Spleen (tissue), 11 donors: ENCODE measurements around the gene LPCAT2. TPM values are rescaled to one million over a fixed set of nuclear protein-coding genes. Genes with fewer than 3 reads are reported as not detected.

Experiments used
- DNase-seq: peaks from one replicate; pipeline ENCODE4 v3.0.0-alpha.2; 2020
- H3K27ac ChIP-seq, 8 donors: fragments of 200-600 bp; sonication (generic) in 7 of 8; 1 replicate in 4 of 8; 2 replicates in 4 of 8; pipeline versions ENCODE4 v1.5.0 to v1.8.0; 2016 to 2021; ENCODE audit warnings: inconsistent platforms in 4 of 8, mild to moderate bottlenecking in 4 of 8, moderate library complexity in 1 of 8
- H3K27me3 ChIP-seq, 7 donors: fragments of 200-600 bp; sonication (generic) in 6 of 7; replicated peaks in 1 of 7; 1 replicate in 4 of 7; 2 replicates in 3 of 7; pipeline versions ENCODE4 v1.5.0 to v1.8.0; 2016 to 2021; ENCODE audit warnings: inconsistent platforms in 3 of 7, mild to moderate bottlenecking in 1 of 7
- H3K36me3 ChIP-seq, 6 donors: fragments of 200-600 bp; sonication (generic) in 5 of 6; 1 replicate in 4 of 6; 2 replicates in 2 of 6; pipeline versions ENCODE4 v1.5.0 to v1.8.0; 2016 to 2021; ENCODE audit warnings: inconsistent platforms in 2 of 6
- H3K4me1 ChIP-seq, 6 donors: fragments of 200-600 bp; sonication (generic) in 5 of 6; 1 replicate in 3 of 6; 2 replicates in 3 of 6; pipeline versions ENCODE4 v1.5.0 to v1.8.0; 2016 to 2021; ENCODE audit warnings: inconsistent platforms in 3 of 6
- H3K4me3 ChIP-seq, 8 donors: fragments of 200-600 bp; sonication (generic) in 7 of 8; 1 replicate in 4 of 8; 2 replicates in 4 of 8; pipeline versions ENCODE4 v1.5.0 to v1.8.0; 2016 to 2021; ENCODE audit warnings: inconsistent platforms in 4 of 8, mild to moderate bottlenecking in 4 of 8, moderate library complexity in 2 of 8
- H3K9me3 ChIP-seq, 8 donors: fragments of 200-600 bp; sonication (generic) in 7 of 8; 1 replicate in 4 of 8; 2 replicates in 4 of 8; pipeline versions ENCODE4 v1.5.0 to v1.8.0; 2016 to 2021; ENCODE audit warnings: inconsistent platforms in 4 of 8
- CTCF ChIP-seq, 11 experiments: fragments of 200-600 bp in 7 of 11; fragments of 450-650 bp in 4 of 11; sonication (generic) in 4 of 11; IDR thresholded peaks in 8 of 11; conservative IDR thresholded peaks in 3 of 11; 1 replicate in 7 of 11; 2 replicates in 4 of 11; pipeline versions ENCODE4 v1.4.0 to v1.8.0; 2016 to 2021; ENCODE audit warnings: antibody characterized with exemption in 11 of 11, inconsistent platforms in 4 of 11, mild to moderate bottlenecking in 1 of 11
- POLR2A ChIP-seq, 3 donors: fragments of 450-650 bp; IDR thresholded peaks; one replicate each; pipeline ENCODE4 v1.5.1; 2017; ENCODE audit warnings: antibody characterized with exemption in 3 of 3, mild to moderate bottlenecking in 1 of 3
- POLR2AphosphoS5 ChIP-seq, 3 donors: sonication (generic); formaldehyde crosslinking; IDR thresholded peaks; one replicate each; pipeline ENCODE4 v1.5.1; 2017; ENCODE audit warnings: antibody characterized with exemption in 3 of 3
- WGBS, 5 donors: extraction: QIAGEN DNeasy Blood & Tissue Kit in 3 of 5; methylation state at CpG; one replicate each; pipeline versions ENCODE4 v1.1.5 to v1.1.7; 2013 to 2018; 5-methylcytosine and 5-hydroxymethylcytosine counted together
- intact Hi-C: fragments of 100-400 bp; cut with DNase I; formaldehyde crosslinking; loops from one replicate; pipeline ENCODE4 v1.15.0; 2023; ENCODE audit warnings: low total_unique reads
- polyA plus RNA-seq, 3 donors: library from polyadenylated mRNA; stranded (reverse); fragments of 200-250 nt; gene quantifications; one replicate each; pipeline ENCODE4 v1.2.1, GENCODE V29; 2013
- total RNA-seq, 7 donors: library from RNA; depleted of rRNA in 3 of 7; stranded (reverse); fragments of >200 nt in 3 of 7; fragmentation: NEBNext Ultra II Directional in 4 of 7; extraction: Animal tissue kit (Norgen Biotek cat#: 25700) in 4 of 7; gene quantifications; one replicate each; pipeline versions ENCODE4 v1.1.0 to v1.2.1, GENCODE V29; 2016 to 2021
- donor health status: healthy with polysubstance abuse.
- donor health status: DM: no; HTN: no; CAD: no; lungs with moderate emphysema.
- donor health status: DM: no; HTN: no; CAD: no.
- donor health status: Bipolar disorder and iron deficiency.
- donor health status: healthy.
- donor health status: DM: no; HTN: no; CAD: no.
- donor health status: DM: yes; HTN: yes; CAD: no.

The LPCAT2 gene
- total and polyA plus RNA-seq, 10 donors = 3.4 to 44.3 (median 31.1) TPM

GRCh38 chr16:55559933-55560516 lies 51.2 kb downstream of the LPCAT2 start:
- H3K4me1 ChIP-seq = peaks cover 0 to 3% (median 0%) of the 10 kb centered on the region in 6 donors
- no peak overlapping the region for H3K4me3 ChIP-seq
- no peaks in the 10 kb centered on the region for H3K9me3 ChIP-seq
- no peak for DNase-seq
- no peak overlapping the region for H3K27ac ChIP-seq
- H3K36me3 ChIP-seq = peaks cover 0 to 37% (median 0%) of the 10 kb centered on the region in 6 donors
- 64 to 83% (median 69%) methylated on average over 1 of the region's 1 CpG for WGBS, 5 donors
- intact Hi-C loops = no loop called here
- H3K27me3 ChIP-seq = no peaks in the 10 kb centered on the region
- no peak for TF ChIP-seq POLR2A (IDR thresholded peaks at IDR 0.05)
- no peak for TF ChIP-seq POLR2AphosphoS5 (IDR thresholded peaks at IDR 0.05)
- no peak for TF ChIP-seq CTCF (IDR thresholded peaks at IDR 0.05 in 8 of 11, conservative IDR thresholded peaks at IDR 0.05 in 3 of 11)

- 79 to 93% (median 84%) methylated on average over 2 of the region's 2 CpGs for WGBS, 5 donors
- Histone ChIP-seq H3K9me3 (no peaks in the 10 kb centered on the region), H3K4me3 (no peak overlapping the region), H3K4me1 (peaks cover 0 to 4% (median 0%) of the 10 kb centered on the region in 6 donors), H3K27ac (no peak overlapping the region), H3K36me3 (peaks cover 0 to 25% (median 0%) of the 10 kb centered on the region in 6 donors), H3K27me3 (no peaks in the 10 kb centered on the region)
- intact Hi-C loops = no loop called here
- TF ChIP-seq POLR2AphosphoS5 (IDR thresholded peaks at IDR 0.05) = no peak
- no peak for TF ChIP-seq CTCF (IDR thresholded peaks at IDR 0.05 in 8 of 11, conservative IDR thresholded peaks at IDR 0.05 in 3 of 11)
- no peak for TF ChIP-seq POLR2A (IDR thresholded peaks at IDR 0.05)
- no peak for DNase-seq
Observed at GRCh38 chr16:55561319-55561848, 52.5 kb downstream of the LPCAT2 start.

GRCh38 chr16:55562936-55563335 lies 54.1 kb downstream of the LPCAT2 start:
- H3K9me3 ChIP-seq = no peaks in the 10 kb centered on the region
- intact Hi-C loops = no loop called here
- H3K27me3 ChIP-seq = no peaks in the 10 kb centered on the region
- H3K36me3 ChIP-seq = peaks cover 0 to 22% (median 0%) of the 10 kb centered on the region in 6 donors
- H3K27ac ChIP-seq = no peak overlapping the region
- 61 to 94% (median 85%) methylated on average over 1 of the region's 1 CpG for WGBS, 5 donors
- TF ChIP-seq POLR2AphosphoS5 (IDR thresholded peaks at IDR 0.05) (no peak), CTCF (IDR thresholded peaks at IDR 0.05 in 8 of 11, conservative IDR thresholded peaks at IDR 0.05 in 3 of 11) (no peak), POLR2A (IDR thresholded peaks at IDR 0.05) (no peak)
- H3K4me1 ChIP-seq = peaks cover 0 to 19% (median 0%) of the 10 kb centered on the region in 6 donors
- H3K4me3 ChIP-seq = no peak overlapping the region
- no peak for DNase-seq

DNA sequence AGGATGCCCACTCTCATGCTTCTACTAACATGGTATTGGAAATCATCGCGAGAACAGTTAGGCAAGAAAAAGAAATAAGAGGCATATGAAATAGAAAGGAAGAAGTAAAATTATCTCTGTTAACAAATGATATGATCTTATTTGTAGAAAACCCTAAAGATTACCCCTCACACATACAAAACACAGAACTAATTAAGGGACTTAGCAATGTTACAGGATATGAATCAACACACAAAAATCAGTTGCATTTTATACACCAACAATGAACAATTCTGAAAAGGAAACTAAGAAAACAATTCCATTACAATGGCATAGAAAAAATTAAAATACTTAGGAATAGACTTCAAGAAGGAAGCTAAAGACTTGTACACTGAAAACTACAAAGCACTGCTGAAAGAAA lies 54.9 kb downstream of the LPCAT2 start:
- no peak overlapping the region for H3K27ac ChIP-seq
- TF ChIP-seq CTCF (IDR thresholded peaks at IDR 0.05 in 8 of 11, conservative IDR thresholded peaks at IDR 0.05 in 3 of 11) (no peak), POLR2AphosphoS5 (IDR thresholded peaks at IDR 0.05) (no peak), POLR2A (IDR thresholded peaks at IDR 0.05) (no peak)
- WGBS, 5 donors = 92 to 100% (median 96%) methylated on average over 2 of the region's 2 CpGs
- no peak for DNase-seq
- no peak overlapping the region for H3K4me3 ChIP-seq
- H3K9me3 ChIP-seq = no peaks in the 10 kb centered on the region
- H3K4me1 ChIP-seq = peaks cover 0 to 28% (median 7%) of the 10 kb centered on the region in 6 donors
- peaks cover 0 to 21% (median 0%) of the 10 kb centered on the region in 6 donors for H3K36me3 ChIP-seq
- intact Hi-C loops = no loop called here
- no peaks in the 10 kb centered on the region for H3K27me3 ChIP-seq
